Measurements from ENCODE around the gene ANKRD11.

Gene ANKRD11

GRCh38 chr16:89498839-89499238 is 8.5 kb upstream of the ANKRD11 start:
- TF ChIP-seq, protein P1, sequence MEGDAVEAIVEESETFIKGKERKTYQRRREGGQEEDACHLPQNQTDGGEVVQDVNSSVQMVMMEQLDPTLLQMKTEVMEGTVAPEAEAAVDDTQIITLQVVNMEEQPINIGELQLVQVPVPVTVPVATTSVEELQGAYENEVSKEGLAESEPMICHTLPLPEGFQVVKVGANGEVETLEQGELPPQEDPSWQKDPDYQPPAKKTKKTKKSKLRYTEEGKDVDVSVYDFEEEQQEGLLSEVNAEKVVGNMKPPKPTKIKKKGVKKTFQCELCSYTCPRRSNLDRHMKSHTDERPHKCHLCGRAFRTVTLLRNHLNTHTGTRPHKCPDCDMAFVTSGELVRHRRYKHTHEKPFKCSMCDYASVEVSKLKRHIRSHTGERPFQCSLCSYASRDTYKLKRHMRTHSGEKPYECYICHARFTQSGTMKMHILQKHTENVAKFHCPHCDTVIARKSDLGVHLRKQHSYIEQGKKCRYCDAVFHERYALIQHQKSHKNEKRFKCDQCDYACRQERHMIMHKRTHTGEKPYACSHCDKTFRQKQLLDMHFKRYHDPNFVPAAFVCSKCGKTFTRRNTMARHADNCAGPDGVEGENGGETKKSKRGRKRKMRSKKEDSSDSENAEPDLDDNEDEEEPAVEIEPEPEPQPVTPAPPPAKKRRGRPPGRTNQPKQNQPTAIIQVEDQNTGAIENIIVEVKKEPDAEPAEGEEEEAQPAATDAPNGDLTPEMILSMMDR (IDR thresholded peaks at IDR 0.05; ENCODE audit: borderline replicate concordance, insufficient read depth, low read depth, low read length): no peak
- no peak overlapping the region for H3K4me3 ChIP-seq (ENCODE audit: low read depth, low read length)

- TF ChIP-seq, protein P1 (IDR thresholded peaks at IDR 0.05; ENCODE audit: borderline replicate concordance, insufficient read depth, low read depth, low read length): no peak
- no peak overlapping the region for H3K4me3 ChIP-seq (ENCODE audit: low read depth, low read length)
Observed at GRCh38 chr16:89495121-89495520, 4.8 kb upstream of the ANKRD11 start.

DNA sequence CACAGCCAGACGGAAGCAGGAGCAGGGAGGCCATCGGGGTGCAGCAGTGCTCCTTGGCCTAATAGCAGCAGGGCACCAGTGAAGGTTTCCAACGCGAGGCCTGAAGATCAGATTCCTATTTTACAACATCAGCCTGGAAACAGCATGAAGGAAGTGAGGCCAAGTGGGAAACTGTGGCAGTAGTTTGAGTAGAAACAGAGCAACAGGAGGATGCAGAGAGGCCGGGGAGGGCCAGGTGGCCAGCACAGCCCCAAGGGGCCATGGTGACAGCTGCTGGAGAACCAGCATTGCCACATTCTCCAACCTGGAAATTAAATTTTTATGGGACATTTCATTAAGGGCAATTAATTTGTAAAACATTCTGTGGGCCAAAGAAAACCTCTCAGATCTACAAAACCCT is 3.4 kb upstream of the ANKRD11 start:
- H3K4me3 ChIP-seq (ENCODE audit: low read depth, low read length): no peak overlapping the region
- TF ChIP-seq, protein P1 (IDR thresholded peaks at IDR 0.05; ENCODE audit: borderline replicate concordance, insufficient read depth, low read depth, low read length): no peak

DNA sequence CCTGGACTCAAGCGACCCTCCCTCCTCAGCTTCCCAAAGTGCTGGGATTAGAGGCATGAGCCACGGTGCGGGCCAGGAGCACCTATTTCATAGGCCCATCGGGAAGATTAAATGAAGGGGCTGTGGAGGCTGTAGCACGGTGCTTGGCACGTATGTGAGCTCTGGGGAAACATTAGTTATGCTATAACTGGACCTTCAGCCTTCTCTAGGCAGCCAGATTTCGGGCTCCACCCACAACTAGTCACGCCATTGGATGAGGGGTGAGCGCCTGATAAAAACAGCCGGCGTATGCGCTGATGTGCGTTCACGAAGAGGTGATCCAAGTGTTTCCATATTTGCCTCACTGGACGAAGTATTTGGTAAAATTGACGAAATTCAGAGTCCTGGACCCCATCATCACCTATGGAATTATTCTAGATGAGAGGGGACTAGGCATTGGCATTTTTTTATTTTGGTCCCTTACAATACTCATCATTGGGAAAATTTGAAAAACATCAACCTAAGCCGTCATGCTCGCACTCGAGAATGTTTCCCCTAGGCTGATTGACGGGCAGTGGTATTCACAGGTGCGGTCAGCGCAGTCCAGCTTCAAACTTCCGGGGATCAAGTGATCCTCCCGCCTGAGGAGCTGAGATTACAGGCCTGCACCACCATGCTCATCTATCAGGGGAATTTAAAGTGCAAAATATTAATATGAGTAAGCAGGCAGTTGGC is 1.8 kb upstream of the ANKRD11 start:
- peak overlapping the region; percentile 75 for H3K4me3 ChIP-seq (ENCODE audit: low read depth, low read length)
- TF ChIP-seq, protein P1 (IDR thresholded peaks at IDR 0.05; ENCODE audit: borderline replicate concordance, insufficient read depth, low read depth, low read length): no peak

- H3K4me3 ChIP-seq (ENCODE audit: low read depth, low read length): peak overlapping the region; percentile 75
- TF ChIP-seq, protein P1 (IDR thresholded peaks at IDR 0.05; ENCODE audit: borderline replicate concordance, insufficient read depth, low read depth, low read length): peak; percentile 14; the same call in 1 of the 2 replicates
Observed at GRCh38 chr16:89491238-89491869, 993 bp upstream of the ANKRD11 start.

GRCh38 chr16:89489898-89490438 is 393 bp downstream of the ANKRD11 start:
- TF ChIP-seq, protein P1 (IDR thresholded peaks at IDR 0.05; ENCODE audit: borderline replicate concordance, insufficient read depth, low read depth, low read length): no peak
- peak overlapping the region; percentile 61 for H3K4me3 ChIP-seq (ENCODE audit: low read depth, low read length)
